Calu3 (cell line): ENCODE data around the gene ADAT3. TPM values are rescaled to one million over a fixed set of nuclear protein-coding genes. Genes with fewer than 3 reads are reported as not detected.
A peak's percentile ranks its signal among the peaks of the same experiment; 100 is the strongest.

Experiments
- Bru-seq: library from RNA; stranded (reverse); fragments of 400-500 nt; gene quantifications from one replicate; lab custom pipeline; 2021; lab: Mats Ljungman, UMichigan
- BruChase-seq, 2 experiments: library from RNA; stranded (reverse); fragments of 400-500 nt; gene quantifications; one replicate each; lab custom pipeline; 2021; lab: Mats Ljungman, UMichigan
- BruUV-seq: library from RNA; stranded (reverse); fragments of 400-500 nt; replicated peaks from 2 replicates; lab custom pipeline; 2021; lab: Mats Ljungman, UMichigan
- CTCF ChIA-PET: fragments of 300-600 bp; sonication (Branson Sonifier 250); formaldehyde crosslinking; loops from one replicate; lab custom pipeline; 2022; ENCODE audit warnings: antibody characterized with exemption; lab: Charles Lee
- DNase-seq: peaks from one replicate; pipeline ENCODE4 v3.0.0; 2022
- H3K27ac Mint-ChIP-seq: one replicate; pipeline ENCODE4 v1.8.0; 2022; ENCODE audit warnings: mixed read lengths; ENCODE audit not compliant: unreplicated experiment
- H3K27me3 Mint-ChIP-seq: one replicate; pipeline ENCODE4 v1.8.0; 2022; ENCODE audit warnings: mixed read lengths; ENCODE audit not compliant: unreplicated experiment
- H3K36me3 Mint-ChIP-seq: one replicate; pipeline ENCODE4 v1.8.0; 2022; ENCODE audit warnings: mild to moderate bottlenecking, moderate library complexity, mixed read lengths; ENCODE audit not compliant: insufficient read depth, unreplicated experiment
- H3K4me1 Mint-ChIP-seq: one replicate; pipeline ENCODE4 v1.8.0; 2022; ENCODE audit warnings: mild to moderate bottlenecking, low read depth, mixed read lengths; ENCODE audit not compliant: unreplicated experiment
- H3K4me3 Mint-ChIP-seq: one replicate; pipeline ENCODE4 v1.8.0; 2022; ENCODE audit warnings: mild to moderate bottlenecking, low read depth, moderate library complexity, mixed read lengths; ENCODE audit not compliant: unreplicated experiment
- H3K9me3 Mint-ChIP-seq: one replicate; pipeline ENCODE4 v1.8.0; 2022; ENCODE audit warnings: low read depth, mixed read lengths; ENCODE audit not compliant: unreplicated experiment
- CTCF ChIP-seq: fragments of 200-600 bp; IDR thresholded peaks from one replicate; pipeline ENCODE4 v1.8.0; 2022; ENCODE audit warnings: antibody characterized with exemption; ENCODE audit not compliant: unreplicated experiment
- intact Hi-C: fragments of 100-400 bp; cut with micrococcal nuclease; formaldehyde crosslinking; loops from one replicate; pipeline ENCODE4 v1.10.0; 2022; ENCODE audit not compliant: unreplicated experiment
- long read RNA-seq: library from polyadenylated mRNA; stranded (forward); transcript quantifications from one replicate; pipeline ENCODE4 v2.0.0, GENCODE V29; 2022
- total RNA-seq: library from RNA; stranded (reverse); gene quantifications from 2 replicates; pipeline ENCODE4 v1.2.3, GENCODE V29; 2022

ADAT3 gene
- total RNA-seq (6.7 TPM in 2 replicates), Bru-seq, nascent RNA (percentile 48 among the genes with signal in this experiment), BruChase-seq, experiment 1, labeled RNA remaining after a 6-hour chase (percentile 62 among the genes with signal in this experiment), BruChase-seq, experiment 2, labeled RNA remaining after a 2-hour chase (percentile 67 among the genes with signal in this experiment)
- long read RNA-seq, partial matches to known transcripts: 3 of 9 reads
- long read RNA-seq, other reads (novel, unspliced or antisense): 2 of 9 reads

GRCh38 chr19:1905110-1905862 lies at the start of gene ADAT3, which contains the start of gene SCAMP4:
Gene ADAT3, plus strand, starts transcription at chr19:1905399. Its CDS starts 6,649 bp downstream, at chr19:1912048.
Gene SCAMP4, plus strand, starts transcription at chr19:1905399. Its CDS starts 9,621 bp downstream, at chr19:1915020.
- Mint-ChIP-seq H3K27me3 (no peaks in the 10 kb centered on the region), H3K4me1 (peaks cover 9% of the 10 kb centered on the region), H3K36me3 (peaks cover 39% of the 10 kb centered on the region), H3K9me3 (no peaks in the 10 kb centered on the region), H3K27ac (peak within 1 kb of the TSS; percentile 86), H3K4me3 (peak within 1 kb of the TSS; percentile 74)
- DNase-seq: peak; percentile 97
- BruUV-seq: no TSS peak
- no peak for TF ChIP-seq CTCF
- intact Hi-C loops: no loop called here
- CTCF ChIA-PET: interaction anchor here (0.6 kb wide), 1 partner anchor 300 kb away, joined by 4 read pairs; the partner anchor contains the start of gene UQCR11

GRCh38 chr19:1855828-1856255 lies 49.4 kb upstream of the ADAT3 start:
- peaks cover 18% of the 10 kb centered on the region for H3K36me3 Mint-ChIP-seq
- no peak for DNase-seq
- H3K27ac Mint-ChIP-seq: no peak overlapping the region
- H3K4me1 Mint-ChIP-seq: no peaks in the 10 kb centered on the region
- TF ChIP-seq CTCF: no peak
- CTCF ChIA-PET: interaction anchor here (1.2 kb wide), 1 partner anchor 20 kb away, joined by 3 read pairs; no protein-coding TSS in a partner anchor
- no TSS peak for BruUV-seq
- no peaks in the 10 kb centered on the region for H3K9me3 Mint-ChIP-seq
- intact Hi-C loops: no loop called here
- H3K4me3 Mint-ChIP-seq: no peak overlapping the region
- no peaks in the 10 kb centered on the region for H3K27me3 Mint-ChIP-seq

- CTCF ChIA-PET: interaction anchor here (1.2 kb wide), 1 partner anchor 20 kb away, joined by 3 read pairs; no protein-coding TSS in a partner anchor
- no peak for TF ChIP-seq CTCF
- no peaks in the 10 kb centered on the region for H3K4me1 Mint-ChIP-seq
Measured at GRCh38 chr19:1856345-1856697, 48.9 kb upstream of the ADAT3 start.

GRCh38 chr19:1856698-1857603 lies 48.2 kb upstream of the ADAT3 start:
- Mint-ChIP-seq H3K4me1 (no peaks in the 10 kb centered on the region), H3K4me3 (no peak overlapping the region), H3K27ac (no peak overlapping the region), H3K36me3 (peaks cover 24% of the 10 kb centered on the region), H3K27me3 (no peaks in the 10 kb centered on the region), H3K9me3 (no peaks in the 10 kb centered on the region)
- peak; percentile 88 for DNase-seq
- BruUV-seq: no TSS peak
- intact Hi-C loops: no loop called here
- CTCF ChIA-PET: interaction anchor here (0.6 to 1.2 kb wide), 3 partner anchors 15 to 540 kb away, joined by 3 to 6 read pairs (median 4); no protein-coding TSS in a partner anchor
- no peak for TF ChIP-seq CTCF

More at GRCh38 chr19:1856345-1856697, 48.9 kb upstream of the ADAT3 start:
- no peaks in the 10 kb centered on the region for H3K9me3 Mint-ChIP-seq
- H3K27me3 Mint-ChIP-seq: no peaks in the 10 kb centered on the region
- peaks cover 18% of the 10 kb centered on the region for H3K36me3 Mint-ChIP-seq
- no TSS peak for BruUV-seq
- intact Hi-C loops: no loop called here
- H3K27ac Mint-ChIP-seq: no peak overlapping the region
- no peak for DNase-seq
- H3K4me3 Mint-ChIP-seq: no peak overlapping the region
